ENCODE data around the gene CBX5. TPM values are rescaled to one million over a fixed set of nuclear protein-coding genes. Genes with fewer than 3 reads are reported as not detected.
A peak's percentile ranks its signal among the peaks of the same experiment; 100 is the strongest.

Gene CBX5
- total RNA-seq, 4 donors from 2014 or later: 20.5 to 133 (median 50.1) TPM

DNA sequence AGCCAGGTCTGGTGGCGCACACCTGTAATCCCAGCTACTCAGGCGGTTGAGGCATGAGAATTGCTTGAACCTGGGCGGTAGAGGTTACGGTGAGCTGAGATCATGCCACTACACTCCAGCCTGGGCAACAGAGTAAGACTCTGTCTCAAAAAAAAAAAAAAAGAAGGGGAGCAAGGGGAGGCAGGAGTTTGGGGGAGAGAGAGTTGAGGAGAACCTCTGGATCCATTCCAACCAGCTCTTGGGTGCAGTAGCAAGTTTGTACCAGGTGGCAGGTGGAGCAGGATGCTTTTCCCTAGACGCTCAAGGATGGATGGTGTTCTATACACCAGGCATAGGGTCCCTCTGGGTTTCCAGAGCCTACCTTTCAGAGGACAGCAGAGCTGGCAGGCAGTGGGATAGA lies 19.0 kb upstream of the CBX5 start:
- intact Hi-C loops (cut with DNase I; ENCODE audit: low total_unique reads): loop anchor here (10.0 kb wide), 1 partner anchor 66 kb away; the partner anchor contains the start of gene GPR84
- H3K9me3 ChIP-seq: no peaks in the 10 kb centered on the region
- no peak overlapping the region for H3K27ac ChIP-seq
- no peaks in the 10 kb centered on the region for H3K27me3 ChIP-seq
- H3K4me1 ChIP-seq: no peaks in the 10 kb centered on the region
- H3K36me3 ChIP-seq: no peaks in the 10 kb centered on the region
- no peak for DNase-seq
- TF ChIP-seq, protein P1, sequence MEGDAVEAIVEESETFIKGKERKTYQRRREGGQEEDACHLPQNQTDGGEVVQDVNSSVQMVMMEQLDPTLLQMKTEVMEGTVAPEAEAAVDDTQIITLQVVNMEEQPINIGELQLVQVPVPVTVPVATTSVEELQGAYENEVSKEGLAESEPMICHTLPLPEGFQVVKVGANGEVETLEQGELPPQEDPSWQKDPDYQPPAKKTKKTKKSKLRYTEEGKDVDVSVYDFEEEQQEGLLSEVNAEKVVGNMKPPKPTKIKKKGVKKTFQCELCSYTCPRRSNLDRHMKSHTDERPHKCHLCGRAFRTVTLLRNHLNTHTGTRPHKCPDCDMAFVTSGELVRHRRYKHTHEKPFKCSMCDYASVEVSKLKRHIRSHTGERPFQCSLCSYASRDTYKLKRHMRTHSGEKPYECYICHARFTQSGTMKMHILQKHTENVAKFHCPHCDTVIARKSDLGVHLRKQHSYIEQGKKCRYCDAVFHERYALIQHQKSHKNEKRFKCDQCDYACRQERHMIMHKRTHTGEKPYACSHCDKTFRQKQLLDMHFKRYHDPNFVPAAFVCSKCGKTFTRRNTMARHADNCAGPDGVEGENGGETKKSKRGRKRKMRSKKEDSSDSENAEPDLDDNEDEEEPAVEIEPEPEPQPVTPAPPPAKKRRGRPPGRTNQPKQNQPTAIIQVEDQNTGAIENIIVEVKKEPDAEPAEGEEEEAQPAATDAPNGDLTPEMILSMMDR (IDR thresholded peaks at IDR 0.05): no peak
- TF ChIP-seq POLR2A (IDR thresholded peaks at IDR 0.05): no peak
- no peak overlapping the region for H3K4me3 ChIP-seq

DNA sequence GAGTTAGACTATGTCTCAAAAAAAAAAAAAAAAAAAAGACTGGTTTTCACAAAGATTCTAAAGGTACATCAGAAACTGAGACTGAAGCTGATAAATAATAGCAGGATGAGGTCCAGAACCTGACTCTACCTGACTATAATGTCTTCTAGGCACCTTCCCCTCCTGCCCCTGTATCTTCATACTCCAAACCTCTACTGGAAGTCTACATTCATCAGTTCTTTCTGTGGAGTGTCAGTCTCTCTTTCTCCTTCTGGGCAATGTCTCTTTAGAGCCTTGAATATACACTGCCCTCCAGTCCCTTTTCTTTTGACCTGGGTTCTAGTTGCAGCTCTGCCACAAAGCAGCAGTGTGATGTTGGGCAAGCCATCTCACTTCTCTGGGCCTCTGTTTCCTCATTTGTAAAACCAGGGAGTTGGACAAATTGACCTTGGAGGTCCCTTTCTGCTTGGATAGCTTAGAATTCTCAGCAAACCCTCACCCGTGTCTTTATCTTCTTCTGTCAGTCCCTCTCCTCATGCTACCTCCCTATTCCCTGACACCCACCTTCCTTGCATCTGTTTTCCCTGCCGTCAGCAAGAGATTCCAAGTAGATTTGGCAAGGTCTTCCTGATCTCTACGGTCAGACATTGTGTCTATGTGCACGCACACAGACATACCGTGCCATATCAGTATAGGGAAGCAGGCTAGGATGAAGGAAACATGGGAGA lies 16.6 kb upstream of the CBX5 start:
- no peaks in the 10 kb centered on the region for H3K36me3 ChIP-seq
- intact Hi-C loops (cut with DNase I; ENCODE audit: low total_unique reads): loop anchor here (10.0 kb wide), 1 partner anchor 68 kb away; the partner anchor contains the start of gene GPR84
- no peaks in the 10 kb centered on the region for H3K27me3 ChIP-seq
- TF ChIP-seq, protein P1 (IDR thresholded peaks at IDR 0.05): no peak
- TF ChIP-seq POLR2A (IDR thresholded peaks at IDR 0.05): no peak
- H3K9me3 ChIP-seq: no peaks in the 10 kb centered on the region
- H3K27ac ChIP-seq: no peak overlapping the region
- H3K4me3 ChIP-seq: no peak overlapping the region
- no peaks in the 10 kb centered on the region for H3K4me1 ChIP-seq
- DNase-seq: no peak

DNA sequence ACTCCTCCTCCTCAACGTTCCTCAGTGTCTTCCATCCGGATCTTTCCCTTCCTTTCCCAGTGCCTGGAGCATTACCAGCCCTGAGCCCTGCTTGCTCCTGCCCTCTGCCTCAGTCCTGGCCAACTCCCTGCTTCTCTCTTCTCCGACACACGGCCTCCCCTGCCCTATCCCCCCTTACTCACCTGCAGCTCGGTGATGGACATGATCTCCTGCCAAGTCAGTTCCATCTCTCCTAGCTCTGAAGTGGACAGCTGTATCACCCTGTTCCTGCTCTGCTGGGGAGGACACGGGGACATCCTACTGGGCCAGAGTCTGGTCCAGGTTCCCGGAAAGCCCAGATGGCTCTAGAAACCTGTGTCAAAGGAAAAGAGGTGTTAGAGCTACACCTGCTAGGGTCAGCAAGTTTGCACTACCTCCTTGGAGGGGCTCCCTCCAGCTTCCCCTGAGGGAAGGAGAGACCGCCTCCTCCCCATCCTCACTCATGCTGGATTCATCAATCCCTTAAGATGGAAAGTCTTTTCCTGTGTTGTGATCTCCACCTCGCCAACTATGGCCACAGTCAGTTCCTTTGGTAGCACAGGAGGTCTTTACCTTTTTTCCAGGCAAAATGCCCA lies 15.1 kb upstream of the CBX5 start:
- H3K27me3 ChIP-seq: no peaks in the 10 kb centered on the region
- H3K36me3 ChIP-seq: no peaks in the 10 kb centered on the region
- H3K4me1 ChIP-seq: no peaks in the 10 kb centered on the region
- no peak overlapping the region for H3K4me3 ChIP-seq
- DNase-seq: no peak
- intact Hi-C loops (cut with DNase I; ENCODE audit: low total_unique reads): loop anchor here (10.0 kb wide), 1 partner anchor 70 kb away; the partner anchor contains the start of gene GPR84
- H3K9me3 ChIP-seq: no peaks in the 10 kb centered on the region
- TF ChIP-seq, protein P1 (IDR thresholded peaks at IDR 0.05): no peak
- TF ChIP-seq POLR2A (IDR thresholded peaks at IDR 0.05): no peak
- no peak overlapping the region for H3K27ac ChIP-seq

DNA sequence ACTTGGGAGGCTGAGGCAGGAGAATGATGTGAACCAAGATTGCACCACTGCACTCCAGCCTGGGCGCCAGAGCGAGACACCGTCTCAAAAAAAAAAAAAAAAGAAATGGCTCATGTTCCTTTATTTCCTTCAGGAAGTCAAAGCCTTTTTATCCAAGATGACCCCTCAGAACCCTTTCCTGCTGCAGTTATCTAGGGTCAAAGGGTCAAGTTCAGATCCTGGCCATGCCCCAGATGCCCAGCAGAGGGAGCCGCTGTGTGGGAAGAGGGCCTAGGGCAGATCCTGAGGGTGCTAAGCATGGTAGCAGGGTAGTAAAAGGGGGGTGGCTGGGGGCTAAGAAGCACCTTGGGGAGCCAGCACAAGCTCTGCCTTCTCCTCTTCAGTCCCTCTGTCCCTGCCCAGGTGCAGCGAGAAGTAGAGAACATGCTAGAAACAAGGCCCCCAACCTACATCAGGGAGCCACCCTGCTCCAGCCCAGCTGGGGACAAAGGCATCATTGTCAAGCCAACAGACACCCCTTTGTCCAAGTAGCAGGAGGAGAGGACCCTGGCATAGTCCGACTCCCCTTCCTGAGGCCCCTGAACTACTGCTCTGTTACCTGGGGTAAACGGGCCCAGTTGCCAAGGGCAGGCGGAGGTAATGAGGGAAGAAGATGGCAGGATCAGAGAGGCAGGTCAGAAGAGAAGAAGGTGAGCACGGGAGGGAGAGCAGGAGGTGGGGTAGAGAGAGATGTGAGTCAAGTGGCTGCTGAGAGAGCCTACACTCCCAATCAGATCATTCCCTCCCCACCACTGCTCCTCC lies 14.4 kb upstream of the CBX5 start:
- H3K9me3 ChIP-seq: no peaks in the 10 kb centered on the region
- no peak for TF ChIP-seq POLR2A (IDR thresholded peaks at IDR 0.05)
- TF ChIP-seq, protein P1 (IDR thresholded peaks at IDR 0.05): peak; percentile 27 to 48 (median 44)
- H3K4me3 ChIP-seq: no peak overlapping the region
- intact Hi-C loops (cut with DNase I; ENCODE audit: low total_unique reads): loop anchor here (10.0 kb wide), 1 partner anchor 70 kb away; the partner anchor contains the start of gene GPR84
- no peaks in the 10 kb centered on the region for H3K27me3 ChIP-seq
- peak in 1 of 2 donors; percentile 32 for DNase-seq
- no peaks in the 10 kb centered on the region for H3K4me1 ChIP-seq
- H3K27ac ChIP-seq: no peak overlapping the region
- no peaks in the 10 kb centered on the region for H3K36me3 ChIP-seq
